UCSD-AML1 (cell line): ENCODE results near the gene EIF4H.
"Not testable (repeated sequence)": the region's sequence is repeated elsewhere in the genome, so short reads cannot be mapped to it uniquely, and the experiment has no call there.

ENCODE experiments used
- DNase-seq: peaks from one replicate; lab custom pipeline; 2025; ENCODE audit not compliant: unreplicated experiment; lab: John Stamatoyannopoulos, UW

The EIF4H gene

DNA sequence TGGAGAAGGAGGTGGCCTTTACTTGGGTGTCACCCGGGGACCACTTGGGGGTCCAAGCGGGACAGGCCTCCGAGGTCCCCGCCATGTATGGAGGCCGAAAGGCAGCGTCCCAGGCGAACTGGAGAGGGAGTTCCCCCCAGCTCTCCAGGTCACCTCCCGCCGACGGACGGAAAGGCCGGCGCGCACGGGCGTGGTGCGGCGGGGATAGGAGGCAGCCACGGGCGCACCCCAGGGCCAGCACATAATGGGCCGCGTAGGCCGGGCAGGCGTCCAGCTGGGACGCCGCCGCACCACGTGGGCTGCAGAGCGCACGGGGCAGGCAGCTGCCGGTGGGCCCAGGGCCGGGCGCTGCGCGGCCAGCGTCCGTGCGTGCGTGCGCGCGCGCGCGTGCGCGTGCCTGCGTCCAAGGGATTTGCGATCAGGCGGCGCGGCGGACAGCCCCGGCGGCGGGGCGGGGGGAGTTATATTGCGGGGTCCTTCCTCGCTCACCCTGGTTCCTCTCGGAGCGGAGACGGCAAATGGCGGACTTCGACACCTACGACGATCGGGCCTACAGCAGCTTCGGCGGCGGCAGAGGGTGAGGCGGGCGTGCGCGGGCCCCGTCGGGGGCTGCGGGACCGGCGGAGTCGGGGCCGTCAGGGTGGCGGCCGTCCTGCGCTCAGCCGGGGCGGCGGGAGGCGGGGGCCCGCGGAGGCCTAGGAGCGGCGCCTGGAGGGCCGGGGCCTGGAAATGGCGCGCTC lies at the start of gene EIF4H:
TSS of gene EIF4H (plus strand) at position 491 of the 740 bp plus-strand sequence. CDS start at position 519, 28 bp downstream.
- DNase-seq = peak; percentile 84

DNA sequence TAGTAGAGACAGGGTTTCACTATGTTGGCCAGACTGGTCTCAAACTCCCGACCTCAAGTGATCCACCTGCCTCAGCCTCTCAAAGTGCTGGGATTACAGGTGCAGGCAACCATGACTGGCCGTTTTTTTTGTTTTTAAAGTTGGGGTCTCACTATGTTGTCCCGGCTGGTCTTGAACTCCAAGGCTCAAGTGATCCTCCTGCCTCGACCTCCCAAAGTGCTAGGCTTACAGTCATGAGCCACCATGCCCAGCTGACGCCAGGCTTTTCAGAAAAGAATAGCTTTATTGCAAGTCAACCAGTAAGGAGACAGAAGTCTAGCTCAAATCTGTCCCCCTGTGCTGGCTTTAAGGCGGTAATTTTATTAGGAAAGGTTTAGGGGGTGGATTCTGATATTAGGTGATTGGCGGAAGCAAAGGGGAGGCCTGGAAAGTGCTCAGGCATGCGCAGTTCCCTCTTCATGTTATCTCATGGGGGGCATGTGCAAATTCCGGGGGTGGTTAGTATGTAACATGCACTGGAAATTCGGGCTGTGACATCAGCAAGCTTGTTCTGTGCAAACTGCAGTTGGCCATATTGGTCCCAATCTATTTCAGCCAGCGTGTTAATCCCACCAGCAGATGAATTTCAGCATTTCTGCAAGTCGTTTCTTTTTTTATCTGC lies 47.8 kb upstream of the EIF4H start:
- DNase-seq = no peak

DNA sequence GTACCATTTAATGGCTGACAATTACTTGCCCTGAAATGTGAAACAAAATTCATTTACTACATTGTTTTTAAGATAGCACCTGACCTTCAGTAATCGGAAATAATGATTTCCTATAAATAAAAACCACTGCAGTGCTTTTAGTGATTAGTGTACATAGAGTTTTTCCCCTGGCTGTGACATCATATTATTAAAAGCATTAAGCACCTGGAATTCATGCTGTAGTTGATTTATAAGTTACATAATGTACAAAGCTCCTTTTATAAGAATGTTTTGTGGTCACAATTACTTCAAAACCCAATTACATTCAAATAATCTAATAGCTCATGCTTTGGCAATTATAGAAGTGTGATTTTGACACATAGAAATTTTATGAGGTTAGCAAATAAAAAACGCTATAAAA lies 44.3 kb upstream of the EIF4H start:
- no peak for DNase-seq

DNA sequence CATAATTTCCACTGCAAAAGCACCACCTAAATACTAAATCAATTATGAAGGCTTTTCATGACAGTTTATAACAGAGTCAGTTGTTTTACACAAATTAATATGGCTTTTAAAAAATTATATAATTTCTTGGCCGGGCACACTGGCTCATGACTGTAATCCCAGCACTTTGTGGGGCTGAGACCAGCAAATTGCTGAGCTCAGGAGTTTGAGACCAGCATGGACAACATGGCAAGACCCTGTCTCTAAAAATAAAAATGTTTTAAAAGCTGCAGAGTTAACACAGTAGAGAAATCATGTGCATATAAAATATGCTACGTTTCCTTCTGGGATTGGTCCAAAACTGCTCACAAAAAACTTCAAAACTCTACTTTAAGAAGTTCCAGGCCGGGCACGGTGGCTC lies 43.6 kb upstream of the EIF4H start:
- DNase-seq = no peak

DNA sequence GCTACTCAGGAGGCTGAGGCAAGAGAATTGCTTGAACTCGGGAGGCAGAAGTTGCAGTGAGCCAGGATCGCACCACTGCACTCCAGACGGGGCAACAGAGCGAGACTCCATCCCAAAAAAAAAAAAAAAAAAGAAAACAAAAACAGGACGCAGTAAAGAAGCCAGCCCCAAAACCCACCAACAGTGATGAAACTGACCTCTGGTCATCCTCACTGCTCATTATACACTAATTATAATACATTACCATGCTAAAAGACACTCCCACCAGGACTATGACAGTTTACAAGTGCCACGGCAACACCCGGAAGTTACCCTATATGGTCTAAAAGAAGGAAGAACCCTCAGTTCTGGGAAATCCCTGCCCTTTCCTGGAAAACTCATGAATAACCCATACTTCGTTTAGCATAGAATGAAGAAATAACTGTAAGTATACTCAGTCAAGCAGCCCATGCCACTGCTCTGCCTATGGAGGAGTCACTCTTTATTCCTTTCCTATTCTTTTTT lies 40.0 kb upstream of the EIF4H start:
- DNase-seq = no peak

DNA sequence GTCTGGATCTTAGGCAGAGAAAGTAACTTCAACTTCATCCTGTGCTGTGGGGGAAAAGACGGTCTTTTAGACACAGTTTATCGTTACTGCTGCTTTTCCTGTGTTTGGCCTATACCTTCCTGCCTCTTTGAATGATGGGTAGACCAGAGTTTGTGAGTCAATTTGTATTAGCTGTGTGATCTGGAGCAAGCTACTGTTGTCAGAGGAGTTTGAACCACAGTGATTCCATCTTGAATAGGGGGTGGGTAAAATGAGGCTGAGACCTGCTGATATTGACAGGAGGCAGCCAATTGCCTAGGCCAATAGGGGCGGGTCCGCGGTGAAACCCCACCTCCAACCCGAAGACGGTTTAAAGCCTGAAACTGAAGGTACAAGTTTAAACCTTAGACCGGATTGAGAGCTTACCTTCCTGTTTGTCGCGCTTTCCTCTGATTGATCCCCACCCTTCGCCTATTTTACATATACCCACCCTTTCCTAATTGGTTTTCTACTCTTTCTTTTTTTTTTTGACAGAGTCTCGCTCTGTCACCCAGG lies 35.8 kb upstream of the EIF4H start:
- DNase-seq = no peak

DNA sequence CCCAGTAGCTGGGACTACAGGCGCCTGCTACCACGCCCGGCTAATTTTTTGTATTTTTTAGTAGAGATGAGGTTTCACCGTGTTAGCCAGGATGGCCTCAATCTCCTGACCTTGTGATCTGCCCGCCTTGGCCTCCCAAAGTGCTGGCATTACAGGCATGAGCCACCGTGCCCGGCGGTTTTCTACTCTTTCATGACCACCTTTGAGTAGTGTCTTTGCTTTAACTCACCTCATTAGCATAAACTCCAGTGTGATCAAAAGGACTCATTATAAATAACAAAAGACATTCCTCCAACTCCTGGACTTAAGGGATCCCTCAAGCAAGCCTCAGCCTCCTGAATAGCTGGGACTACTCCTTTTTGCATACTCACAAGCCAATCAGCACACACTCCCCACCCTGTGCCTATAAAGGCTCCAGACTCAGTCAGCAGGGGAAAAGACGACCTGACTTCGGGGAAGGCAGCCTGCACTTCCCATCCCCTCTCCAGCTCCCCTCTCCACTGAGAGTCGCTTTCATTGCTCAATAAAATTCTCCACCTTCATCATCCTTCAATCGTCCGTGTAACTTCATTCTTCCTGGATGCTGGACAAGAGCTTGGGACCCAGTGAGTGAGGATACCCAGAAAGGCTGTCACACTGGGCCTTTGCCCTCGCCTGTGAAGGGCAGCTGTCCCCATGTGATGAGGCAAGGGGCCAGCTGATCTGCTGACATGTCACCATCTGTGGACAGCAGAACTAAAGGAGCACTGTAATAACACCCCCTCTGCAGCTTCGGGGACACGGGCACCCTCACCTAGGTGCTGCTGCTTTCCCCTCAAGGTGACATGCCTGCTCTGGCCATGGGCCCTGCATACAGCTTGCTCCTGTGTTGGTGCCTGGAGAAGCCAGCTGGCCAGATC lies 35.0 kb upstream of the EIF4H start:
- DNase-seq = no peak

DNA sequence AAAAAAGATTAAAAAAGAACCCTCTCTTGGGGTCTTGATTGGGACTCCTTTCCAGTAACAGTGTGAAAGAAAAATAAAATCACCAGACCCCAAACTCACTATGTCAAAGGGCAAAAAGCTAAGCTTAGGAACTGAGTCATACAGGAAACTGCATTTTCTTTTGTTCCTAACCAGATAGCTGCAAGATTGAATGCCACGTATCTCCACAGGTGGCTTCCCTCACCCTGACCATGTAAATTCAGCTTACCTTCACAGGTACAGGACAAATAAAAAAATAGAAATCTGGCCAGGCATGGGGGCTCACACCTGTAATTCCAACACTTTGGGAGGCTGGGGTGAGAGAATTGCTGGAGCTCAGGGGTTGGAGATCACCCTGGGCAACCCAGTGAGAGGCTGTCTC lies 32.5 kb upstream of the EIF4H start:
- DNase-seq = no peak

DNA sequence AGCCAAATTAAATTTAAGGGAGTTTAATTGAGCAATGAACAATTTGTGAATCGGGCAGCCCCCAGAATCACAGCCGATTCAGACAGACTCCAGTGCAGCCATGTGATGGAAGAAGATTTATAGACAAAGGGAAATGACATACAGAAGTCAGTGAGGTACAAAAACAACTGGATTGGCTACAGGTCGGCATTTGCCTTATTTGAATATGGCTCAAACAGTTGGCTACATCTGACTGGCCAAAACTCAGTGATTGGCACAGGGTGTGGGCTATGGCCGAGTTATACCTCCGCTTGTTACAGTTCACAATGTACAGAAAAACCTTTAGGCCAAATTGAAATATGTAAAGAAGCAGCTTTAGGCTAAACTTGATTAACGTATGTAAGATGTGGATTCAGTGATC lies 30.8 kb upstream of the EIF4H start:
- DNase-seq = no peak

DNA sequence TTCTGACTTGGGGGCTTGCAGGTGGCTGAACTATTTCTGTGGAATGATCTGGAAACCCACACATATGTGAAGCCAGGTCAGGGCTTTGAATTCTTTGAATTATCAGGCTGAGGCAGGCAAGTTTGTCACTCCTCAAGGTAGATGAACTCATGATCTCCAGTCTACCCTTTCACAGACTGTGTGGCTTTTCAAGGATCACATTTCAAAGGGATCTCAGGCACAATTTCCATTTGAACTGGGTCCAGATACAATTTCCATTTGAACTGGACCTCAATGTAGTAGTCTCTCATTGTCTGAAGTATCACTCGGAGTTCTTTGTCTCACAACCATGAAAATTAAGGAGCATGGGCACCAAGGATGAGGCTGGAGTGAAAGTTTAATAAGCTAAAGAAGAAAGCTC lies 25.7 kb upstream of the EIF4H start:
- no peak for DNase-seq

DNA sequence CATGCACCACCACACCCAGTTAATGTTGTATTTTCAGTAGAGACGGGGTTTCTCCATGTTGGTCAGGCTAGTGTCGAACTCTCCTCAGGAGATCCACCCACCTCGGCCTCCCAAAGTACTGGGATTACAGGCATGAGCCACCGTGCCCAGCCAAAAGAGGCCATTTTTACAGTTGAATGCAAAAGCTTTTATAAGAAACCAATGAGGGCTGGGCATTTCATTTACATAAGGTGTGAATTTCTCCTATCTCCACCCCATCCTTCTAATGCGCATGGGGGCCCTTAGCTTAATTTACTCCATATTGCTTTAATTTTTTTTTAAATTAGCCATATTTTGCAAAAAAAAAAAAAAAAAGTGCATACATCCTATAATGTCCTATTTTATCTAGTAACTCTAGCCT lies 25.1 kb upstream of the EIF4H start:
- DNase-seq = no peak

DNA sequence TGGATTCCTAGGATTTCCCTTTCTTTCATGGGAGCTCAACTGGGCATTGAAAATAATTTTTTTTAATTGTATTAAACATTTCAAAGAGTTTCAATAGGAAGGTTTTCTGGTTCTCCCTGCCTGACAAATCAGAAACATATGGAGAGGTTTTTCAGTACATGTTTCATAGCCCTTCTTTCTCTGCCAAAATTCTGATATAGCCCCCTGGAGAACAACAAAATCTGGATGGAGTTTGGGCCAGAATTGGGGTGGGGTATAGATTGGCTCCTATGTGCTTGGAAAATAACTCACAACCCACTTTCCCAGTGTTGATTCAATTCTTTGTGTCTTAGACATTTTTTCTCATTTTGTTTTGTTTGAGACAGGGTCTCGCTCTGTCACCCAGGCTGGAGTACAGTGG lies 24.6 kb upstream of the EIF4H start:
- no peak for DNase-seq

DNA sequence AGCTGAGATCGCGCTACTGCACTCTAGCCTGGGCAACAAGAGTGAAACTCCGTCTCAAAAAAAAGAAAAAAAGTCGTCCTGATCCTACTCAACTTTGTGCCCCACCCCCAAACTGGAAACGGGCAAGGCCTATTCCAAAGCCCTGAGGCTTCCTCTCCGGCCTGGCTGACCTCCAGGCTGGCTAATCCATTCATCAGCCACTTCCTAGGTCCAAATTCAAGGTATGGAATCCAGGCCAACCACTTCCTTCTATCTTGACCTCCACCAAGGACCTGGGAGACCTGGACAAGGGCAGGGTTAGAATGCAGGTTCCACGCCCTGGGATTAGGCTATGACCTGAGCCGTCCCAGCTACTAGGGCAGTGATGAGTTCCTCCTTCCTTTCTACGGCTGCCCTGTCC lies 20.4 kb upstream of the EIF4H start:
- DNase-seq = no peak

DNA sequence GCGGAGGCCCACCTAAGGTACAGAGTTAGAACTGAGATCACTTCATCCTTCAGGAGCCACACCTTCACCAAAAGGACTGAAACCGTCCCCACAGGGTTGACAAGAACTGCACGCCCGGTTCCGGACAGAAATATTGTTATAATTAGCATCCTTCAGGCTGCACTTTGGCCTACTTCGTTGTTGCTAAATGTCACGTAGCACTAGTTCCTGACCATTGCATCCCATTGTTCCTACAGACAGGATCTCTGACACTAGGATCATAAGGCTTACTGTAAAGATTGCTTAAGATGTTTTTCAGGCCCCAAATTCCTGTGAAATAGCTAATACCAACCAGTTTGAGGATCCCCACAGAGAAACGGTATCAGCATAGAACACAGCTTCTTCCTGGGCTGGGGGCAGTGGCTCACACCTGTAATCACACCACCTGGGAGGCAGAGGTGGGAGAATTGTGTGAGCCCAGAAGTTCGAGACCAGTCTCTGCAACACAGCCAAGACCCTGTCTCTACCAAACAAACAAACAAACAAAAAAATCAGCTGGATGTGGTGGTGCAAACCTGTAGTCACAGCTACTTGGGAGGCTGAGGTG lies 18.3 kb upstream of the EIF4H start:
- no peak for DNase-seq

DNA sequence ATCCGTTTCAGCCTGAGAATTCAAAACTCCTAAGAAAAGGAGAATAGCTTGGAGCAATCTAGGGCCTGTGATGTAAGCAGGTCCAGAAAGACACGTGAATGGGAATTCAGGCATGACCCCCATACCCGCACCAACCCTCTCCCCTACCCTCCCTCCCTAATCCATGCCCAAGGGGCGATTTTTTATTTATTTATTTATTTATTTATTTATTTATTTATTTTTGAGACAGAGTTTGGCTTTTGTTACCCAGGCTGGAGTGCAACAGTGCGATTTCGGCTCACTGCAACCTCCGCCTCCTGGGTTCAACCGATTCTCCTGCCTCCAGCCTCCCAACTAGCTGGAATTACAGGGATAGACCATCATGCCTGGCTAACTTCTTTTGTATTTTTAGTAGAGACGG lies 16.6 kb upstream of the EIF4H start:
- no peak for DNase-seq

DNA sequence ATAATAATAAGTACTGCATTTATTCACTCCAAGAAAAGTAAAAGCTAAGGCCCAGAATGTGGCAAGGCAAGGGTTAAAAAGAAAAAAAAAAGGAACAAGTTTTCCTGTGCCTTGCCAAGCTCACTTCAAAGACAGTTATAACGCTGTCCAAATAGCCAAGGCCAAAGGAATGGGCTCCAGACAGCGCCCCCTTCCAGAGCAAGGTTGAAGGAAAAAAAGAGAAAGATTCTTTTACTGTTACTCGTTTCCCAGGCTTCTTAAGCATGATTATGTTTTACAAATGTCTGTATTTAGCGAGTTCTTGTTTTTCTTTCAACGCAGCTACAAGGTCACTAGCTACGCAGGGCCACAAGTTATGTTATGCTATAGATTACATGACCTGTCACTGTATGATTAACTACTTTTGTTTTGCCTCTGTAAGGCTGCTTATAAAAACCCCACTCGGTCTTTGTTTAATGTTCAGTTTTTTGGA lies 9.1 kb upstream of the EIF4H start:
- DNase-seq = peak; percentile 10

DNA sequence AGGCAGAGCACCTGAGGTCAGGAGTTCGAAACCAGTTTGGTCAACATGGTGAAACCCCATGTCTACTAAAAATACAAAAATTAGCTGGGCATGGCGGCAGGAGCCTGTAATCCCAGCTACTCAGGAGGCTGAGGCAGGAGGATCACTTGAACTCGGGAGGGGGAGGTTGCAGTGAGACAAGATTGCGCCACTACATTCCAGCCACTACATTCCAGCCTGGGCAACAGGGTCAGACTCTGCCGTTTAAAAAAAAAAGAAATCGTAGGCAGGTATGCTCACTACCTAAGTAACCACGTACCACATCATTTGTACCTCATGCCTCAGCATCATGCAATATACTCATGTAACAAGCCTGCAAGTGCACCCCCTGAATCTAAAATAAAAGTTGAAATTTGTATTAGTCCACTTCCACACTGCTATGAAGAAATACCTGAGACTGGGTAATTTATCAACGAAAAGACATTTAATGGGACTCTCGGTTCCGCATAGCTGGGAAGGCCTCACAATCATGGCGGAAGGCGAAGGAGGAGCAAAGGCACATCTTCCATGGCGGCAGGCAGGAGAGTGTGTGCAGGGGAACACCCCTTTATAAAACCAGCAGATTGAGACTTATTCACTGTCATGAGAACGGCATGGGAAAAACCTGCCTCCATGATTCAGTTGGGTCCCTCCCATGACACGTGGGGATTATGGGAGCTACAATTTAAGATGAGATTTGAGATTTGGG lies 8.1 kb upstream of the EIF4H start:
- DNase-seq = no peak

DNA sequence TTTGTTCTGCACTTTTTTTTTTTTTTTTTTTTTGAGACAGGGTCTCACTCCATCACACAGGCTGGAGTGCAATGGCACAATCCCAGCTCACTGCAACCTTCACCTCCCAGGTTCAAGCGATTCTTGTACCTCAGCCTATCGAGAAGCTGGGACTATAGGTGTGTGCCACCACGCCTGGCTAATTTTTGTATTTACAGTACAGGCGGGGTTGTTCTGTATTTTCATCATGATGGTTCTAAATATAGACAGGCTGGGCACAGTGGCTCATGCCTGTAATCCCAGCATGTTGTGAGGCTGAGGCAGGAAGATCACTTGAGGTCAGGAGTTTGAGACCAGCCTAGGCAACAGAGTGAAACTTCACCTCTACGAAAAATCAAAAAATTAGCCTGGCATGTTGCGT lies 6.8 kb upstream of the EIF4H start:
- DNase-seq = not testable (repeated sequence)

DNA sequence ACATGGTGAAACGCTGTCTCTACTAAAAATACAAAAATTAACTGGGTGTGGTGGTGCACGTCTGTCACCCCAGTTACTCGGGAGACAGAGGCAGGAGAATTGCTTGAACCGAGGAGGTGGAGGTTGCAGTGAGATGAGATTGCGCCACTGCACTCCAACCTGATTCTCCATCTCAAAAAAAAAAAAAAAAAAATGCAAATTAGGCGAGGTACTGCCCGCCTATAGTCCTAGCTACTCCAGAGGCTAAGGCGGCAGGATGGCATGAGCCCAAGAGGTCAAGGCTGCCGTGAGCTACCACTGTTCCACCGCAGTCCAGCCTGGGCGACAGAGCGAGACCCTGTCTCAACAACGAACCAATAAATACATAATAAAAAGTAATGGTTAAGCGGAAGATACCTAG lies 1.1 kb upstream of the EIF4H start:
- no peak for DNase-seq

DNA sequence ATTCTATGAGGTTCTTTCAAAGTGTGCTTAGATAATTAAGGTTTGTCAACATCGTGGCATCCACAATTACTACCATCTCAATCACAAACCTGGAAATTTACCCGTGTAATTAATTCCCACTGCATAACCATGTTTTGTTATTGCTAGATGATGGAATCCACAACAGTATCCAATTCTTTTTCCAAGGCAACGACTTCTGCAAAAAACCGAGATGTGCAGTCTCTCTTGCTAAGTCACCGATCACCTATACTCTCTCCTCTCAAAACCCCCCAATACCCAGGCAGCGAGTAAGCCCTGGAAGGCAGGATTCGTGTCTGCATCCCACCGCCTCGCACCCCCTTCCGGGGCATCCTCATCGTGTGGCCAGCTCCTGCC lies 678 bp upstream of the EIF4H start:
- DNase-seq = no peak
